ENCODE measurements around the gene FAM219A. TPM values are rescaled to one million over a fixed set of nuclear protein-coding genes. Genes with fewer than 3 reads are reported as not detected.

FAM219A gene
- total RNA-seq, 4 donors from 2014 or later, result 2.3 to 33.0 (median 14.9) TPM

GRCh38 chr9:34501889-34502425 lies 43.6 kb upstream of the FAM219A start:
- Histone ChIP-seq H3K36me3 (no peaks in the 10 kb centered on the region), H3K4me3 (no peak overlapping the region), H3K27ac (no peak overlapping the region), H3K9me3 (no peaks in the 10 kb centered on the region), H3K27me3 (no peaks in the 10 kb centered on the region), H3K4me1 (no peaks in the 10 kb centered on the region)
- DNase-seq, result peak; percentile 32 to 45
- intact Hi-C loops (cut with DNase I; ENCODE audit: low total_unique reads), result loop anchor here (5.0 kb wide), 1 partner anchor 100 kb away; no protein-coding TSS in a partner anchor
- TF ChIP-seq CTCF (IDR thresholded peaks at IDR 0.05), result no peak
- no peak for TF ChIP-seq POLR2A (IDR thresholded peaks at IDR 0.05)

- H3K4me3 ChIP-seq, result no peak overlapping the region
- DNase-seq, result no peak
- H3K36me3 ChIP-seq, result no peaks in the 10 kb centered on the region
- no peaks in the 10 kb centered on the region for H3K9me3 ChIP-seq
- TF ChIP-seq CTCF (IDR thresholded peaks at IDR 0.05) (no peak), POLR2A (IDR thresholded peaks at IDR 0.05) (no peak)
- H3K27ac ChIP-seq, result no peak overlapping the region
- H3K4me1 ChIP-seq, result no peaks in the 10 kb centered on the region
- intact Hi-C loops (cut with DNase I; ENCODE audit: low total_unique reads), result loop anchor here (5.0 kb wide), 1 partner anchor 99 kb away; no protein-coding TSS in a partner anchor
- H3K27me3 ChIP-seq, result no peaks in the 10 kb centered on the region
Observed at GRCh38 chr9:34501372-34501771, 43.0 kb upstream of the FAM219A start.

GRCh38 chr9:34500623-34501267 lies 42.4 kb upstream of the FAM219A start:
- Histone ChIP-seq H3K4me1 (no peaks in the 10 kb centered on the region), H3K36me3 (no peaks in the 10 kb centered on the region), H3K27ac (no peak overlapping the region), H3K9me3 (no peaks in the 10 kb centered on the region), H3K4me3 (no peak overlapping the region), H3K27me3 (no peaks in the 10 kb centered on the region)
- intact Hi-C loops (cut with DNase I; ENCODE audit: low total_unique reads), result loop anchor here (5.0 kb wide), 1 partner anchor 98 kb away; no protein-coding TSS in a partner anchor
- DNase-seq, result peak; percentile 53 to 57
- TF ChIP-seq POLR2A (IDR thresholded peaks at IDR 0.05) (no peak), CTCF (IDR thresholded peaks at IDR 0.05) (peak; percentile 81 to 95 (median 88))

GRCh38 chr9:34499076-34499475 lies 40.7 kb upstream of the FAM219A start:
- intact Hi-C loops (cut with DNase I; ENCODE audit: low total_unique reads), result no loop called here
- H3K27me3 ChIP-seq, result no peaks in the 10 kb centered on the region
- TF ChIP-seq POLR2A (IDR thresholded peaks at IDR 0.05) (no peak), CTCF (IDR thresholded peaks at IDR 0.05) (no peak)
- H3K4me3 ChIP-seq, result no peak overlapping the region
- H3K9me3 ChIP-seq, result no peaks in the 10 kb centered on the region
- no peaks in the 10 kb centered on the region for H3K4me1 ChIP-seq
- no peak overlapping the region for H3K27ac ChIP-seq
- DNase-seq, result no peak
- no peaks in the 10 kb centered on the region for H3K36me3 ChIP-seq

GRCh38 chr9:34498553-34498952 lies 40.2 kb upstream of the FAM219A start:
- DNase-seq, result no peak
- no peaks in the 10 kb centered on the region for H3K27me3 ChIP-seq
- H3K4me3 ChIP-seq, result no peak overlapping the region
- TF ChIP-seq POLR2A (IDR thresholded peaks at IDR 0.05) (no peak), CTCF (IDR thresholded peaks at IDR 0.05) (no peak)
- no peaks in the 10 kb centered on the region for H3K4me1 ChIP-seq
- no peak overlapping the region for H3K27ac ChIP-seq
- intact Hi-C loops (cut with DNase I; ENCODE audit: low total_unique reads), result no loop called here
- no peaks in the 10 kb centered on the region for H3K9me3 ChIP-seq
- no peaks in the 10 kb centered on the region for H3K36me3 ChIP-seq

Data from uterus (tissue), 4 donors.